Stimulated activated CD8-positive, alpha-beta memory T cell treated with anti-CD3 and anti-CD28 coated beads, Interleukin-12 subunit alpha, Interleukin-12 subunit beta, amount 100 ng/mL, for 24 hours (primary cell): ENCODE measurements around the gene ITPKB.
A peak's percentile ranks its signal among the peaks of the same experiment; 100 is the strongest.

Experiments used
- DNase-seq: peaks from one replicate; pipeline ENCODE4 v3.0.0-alpha.2; 2020; ENCODE audit errors: extremely low read depth

Gene ITPKB

DNA sequence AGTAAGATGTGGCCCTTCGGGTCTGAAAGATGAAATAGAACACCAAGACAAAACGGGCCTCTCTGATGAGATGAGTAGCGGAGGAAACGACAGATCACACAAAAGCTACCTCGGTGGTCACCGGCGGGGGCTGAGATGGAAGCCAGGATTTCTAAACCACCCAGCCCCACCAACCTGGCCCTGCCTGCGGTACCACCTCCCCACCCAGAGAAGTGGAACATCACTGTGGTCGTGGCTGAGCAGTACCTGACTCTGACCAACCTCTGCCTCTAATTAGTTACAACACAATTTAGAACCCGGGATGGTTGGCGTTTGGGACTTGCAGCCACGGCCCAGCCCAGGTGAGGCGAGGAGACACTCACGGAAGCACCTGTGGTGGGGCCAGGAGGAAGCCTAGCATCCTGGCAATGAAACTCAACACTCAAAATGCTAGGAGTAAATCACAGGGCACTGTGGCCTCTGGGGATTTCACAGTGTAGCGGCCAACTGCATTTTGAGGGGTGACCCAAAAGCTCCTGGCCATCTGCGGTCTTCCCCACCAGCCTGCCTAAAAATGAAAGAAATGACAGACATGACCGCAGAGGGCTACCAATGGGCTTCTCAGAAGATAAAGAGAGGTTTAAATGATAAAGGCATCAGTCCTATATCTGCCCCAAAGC, 73.4 kb downstream of the ITPKB start:
- no peak for DNase-seq

DNA sequence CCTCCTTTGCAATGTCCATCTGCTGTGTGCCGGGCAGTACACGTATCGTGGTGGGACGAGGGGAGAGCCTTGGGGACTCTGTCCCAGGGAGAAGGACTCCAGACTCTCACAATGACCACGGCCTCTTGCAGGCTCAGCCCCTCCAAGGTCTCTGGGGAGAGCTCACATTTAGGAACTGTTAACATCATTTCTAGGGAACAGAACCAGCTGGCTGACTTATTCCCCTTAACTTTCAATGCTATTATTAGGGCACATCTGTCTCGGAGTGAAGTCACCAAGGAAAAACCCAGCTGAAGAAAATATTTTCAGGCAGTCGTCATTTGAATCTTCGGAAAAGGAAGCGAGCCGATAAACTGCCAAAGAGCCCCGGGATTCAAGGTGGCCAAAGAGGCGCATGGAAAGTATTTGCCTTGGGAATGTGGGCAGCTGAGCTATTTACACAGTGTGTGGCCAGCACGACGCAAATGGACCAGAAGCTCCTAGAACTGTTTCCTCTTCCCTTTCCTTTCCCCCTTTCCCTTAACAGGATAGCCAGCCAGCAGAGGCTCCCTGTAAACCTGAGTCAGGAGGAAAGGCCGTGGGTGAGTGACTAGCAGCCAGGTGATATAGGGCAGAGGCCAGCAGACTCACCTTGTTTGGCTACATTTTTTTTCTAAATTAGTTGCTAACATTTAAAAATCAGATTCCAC, 74.5 kb downstream of the ITPKB start:
- no peak for DNase-seq

DNA sequence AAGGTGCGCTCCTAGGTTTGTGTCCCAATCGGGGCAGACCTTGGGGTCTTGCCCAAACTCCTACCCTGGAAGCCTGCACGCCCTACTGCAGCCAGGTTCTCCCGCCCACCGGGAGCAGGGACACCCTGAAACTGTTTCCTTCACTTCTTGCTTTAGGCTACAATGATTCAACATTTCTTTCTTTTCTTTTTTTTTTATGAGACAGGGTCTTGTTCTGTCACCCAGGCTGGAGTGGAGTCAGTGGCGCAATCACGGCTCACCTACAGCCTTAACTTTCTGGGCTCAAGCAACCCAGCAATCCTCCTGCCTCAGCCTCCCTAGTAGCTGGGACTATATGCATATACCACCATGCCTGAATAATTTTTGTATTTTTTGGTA, 75.8 kb downstream of the ITPKB start:
- no peak for DNase-seq

DNA sequence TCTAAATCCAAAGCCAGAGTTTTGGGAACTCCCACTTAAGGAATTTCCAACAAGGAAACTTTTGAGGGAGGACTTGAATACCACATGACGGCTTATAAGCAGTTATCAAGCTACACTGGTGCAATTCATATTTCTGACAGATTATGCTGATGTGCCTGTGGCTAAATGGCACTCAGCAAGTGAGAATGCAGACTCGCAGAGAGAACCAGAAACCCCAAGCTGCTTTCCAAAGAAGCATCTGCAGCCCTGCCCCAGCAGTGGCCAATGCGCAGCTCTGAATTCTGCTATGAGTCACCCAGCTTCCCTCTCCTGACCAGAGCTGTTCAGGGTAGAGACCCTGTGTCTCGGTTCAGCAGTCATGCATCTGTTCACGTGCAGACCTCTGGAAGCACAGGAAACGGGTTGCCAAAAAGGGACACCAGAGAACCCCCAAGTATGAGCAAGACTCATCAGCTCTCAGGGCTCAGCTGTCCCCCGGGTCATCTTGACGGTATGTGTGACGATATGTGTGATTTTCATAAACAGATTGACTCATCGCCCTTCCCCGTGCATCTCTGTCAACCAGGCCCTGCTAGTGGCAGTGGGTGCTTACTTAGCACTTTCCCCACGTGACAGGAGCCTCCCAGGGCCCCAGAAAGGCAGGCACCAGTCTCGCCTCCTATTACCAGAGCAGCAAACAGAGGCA, 76.3 kb downstream of the ITPKB start:
- DNase-seq = peak; percentile 67

GRCh38 chr1:226661965-226662364, 77.1 kb downstream of the ITPKB start:
- no peak for DNase-seq

DNA sequence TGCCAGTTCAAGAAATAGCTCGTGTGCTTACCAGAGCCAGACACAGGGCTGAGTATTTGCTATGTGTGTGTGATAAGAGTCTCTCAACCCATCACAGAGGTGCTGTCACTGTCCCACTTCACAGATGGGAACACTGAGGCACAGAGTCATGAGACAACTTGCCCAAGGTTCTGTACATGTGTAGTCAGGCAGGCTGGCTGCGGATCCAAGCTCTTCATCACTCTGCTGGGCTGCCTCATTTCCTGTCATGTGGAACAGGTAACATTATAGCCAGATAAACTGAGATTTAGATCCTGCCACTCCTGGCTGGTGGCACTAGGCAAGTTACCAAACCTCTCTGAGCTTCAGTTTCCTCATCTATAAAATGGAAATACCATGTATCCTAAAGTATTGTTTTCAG, 77.8 kb downstream of the ITPKB start:
- no peak for DNase-seq

DNA sequence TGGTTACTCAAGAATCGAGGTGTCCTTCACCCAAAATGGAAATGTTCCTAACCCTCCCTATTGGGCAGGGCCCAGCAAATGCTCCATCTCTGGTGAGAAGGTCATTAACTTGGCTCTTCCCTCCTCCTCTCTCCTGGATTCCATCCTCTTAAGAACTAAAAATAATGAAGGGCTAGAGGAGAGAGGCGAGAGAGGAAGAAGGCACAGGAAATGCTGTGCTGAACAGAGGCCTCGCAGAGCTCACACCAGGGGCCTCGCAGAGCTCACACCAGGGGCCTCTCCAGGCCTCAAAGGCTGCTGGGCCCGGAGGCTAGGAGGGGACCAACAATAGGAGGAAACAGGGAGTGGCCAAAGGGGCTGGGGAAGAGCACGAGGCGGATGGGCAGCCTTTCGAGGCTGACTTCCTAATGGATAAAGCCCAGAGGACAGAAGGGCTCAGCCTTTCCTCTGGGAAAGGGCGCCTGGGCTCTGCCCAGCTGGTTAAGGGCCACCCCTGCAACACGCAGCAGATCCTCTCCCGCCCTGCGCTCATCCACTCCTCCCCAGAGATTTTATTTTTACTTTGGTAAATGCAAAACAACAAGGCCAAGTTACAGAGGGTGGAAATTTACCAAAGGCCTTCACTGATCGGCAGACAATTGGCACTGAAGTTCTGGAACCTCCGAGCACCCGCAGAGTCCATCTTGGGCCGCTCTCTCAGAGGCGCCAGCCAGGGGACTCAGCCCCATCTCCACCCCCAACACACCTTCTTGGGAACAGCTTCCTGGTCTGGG, 78.5 kb downstream of the ITPKB start:
- no peak for DNase-seq

GRCh38 chr1:226659641-226660040, 79.4 kb downstream of the ITPKB start:
- DNase-seq = no peak

DNA sequence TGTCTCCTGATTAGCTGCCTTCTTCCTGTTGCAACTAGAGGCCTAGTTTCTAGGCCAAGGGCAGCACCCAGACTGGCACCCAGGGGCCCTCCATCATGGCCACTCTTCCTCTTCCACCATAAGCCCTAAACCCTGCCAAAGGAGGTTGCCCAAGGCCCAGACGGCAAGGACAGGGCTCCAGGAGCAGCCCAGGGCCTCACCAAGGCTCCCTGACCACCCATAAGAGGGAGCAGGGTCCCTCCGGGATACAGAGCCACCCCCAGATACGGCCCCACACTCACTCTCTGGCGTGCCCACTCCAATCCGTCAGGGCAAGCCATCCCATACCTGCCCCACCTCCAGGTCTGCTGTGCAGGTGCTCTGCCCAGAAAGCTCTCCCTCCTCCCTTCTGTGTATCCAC, 79.9 kb downstream of the ITPKB start:
- no peak for DNase-seq

GRCh38 chr1:226658546-226659125, 80.4 kb downstream of the ITPKB start:
- DNase-seq = no peak

- no peak for DNase-seq
Observed at GRCh38 chr1:226657895-226658545, 81.1 kb downstream of the ITPKB start.

DNA sequence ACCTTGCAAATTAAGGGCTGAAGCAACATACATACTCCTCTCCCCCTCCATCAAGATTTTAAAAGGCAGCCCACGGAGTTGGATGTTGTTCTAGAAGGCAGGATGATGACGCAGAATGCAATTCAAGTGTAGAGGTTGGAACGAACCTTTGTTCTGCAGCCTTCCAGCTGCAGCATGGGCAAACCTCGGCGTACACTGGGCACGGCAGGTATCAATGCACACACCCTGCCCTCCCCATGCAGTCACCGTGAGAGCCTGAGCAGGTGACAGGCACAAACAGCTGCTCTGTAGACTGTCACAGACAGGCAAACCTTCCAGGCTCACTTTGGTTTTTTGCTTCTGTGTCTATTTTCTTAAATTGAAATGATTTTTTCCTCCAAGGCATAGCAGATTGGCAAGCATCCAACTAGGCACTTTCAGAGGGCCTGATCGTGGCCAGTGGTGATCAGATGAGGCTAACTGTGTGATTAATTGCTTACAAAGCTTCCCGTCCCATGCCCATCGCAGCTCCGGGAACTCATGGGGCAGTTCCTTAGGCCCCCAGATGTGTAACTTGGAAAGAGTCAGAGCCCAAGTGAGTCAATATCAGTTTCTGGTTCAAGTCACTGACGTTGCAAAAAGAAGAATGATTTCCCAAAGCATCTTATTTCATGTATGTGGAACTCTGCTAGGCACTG, 82.3 kb downstream of the ITPKB start:
- no peak for DNase-seq

DNA sequence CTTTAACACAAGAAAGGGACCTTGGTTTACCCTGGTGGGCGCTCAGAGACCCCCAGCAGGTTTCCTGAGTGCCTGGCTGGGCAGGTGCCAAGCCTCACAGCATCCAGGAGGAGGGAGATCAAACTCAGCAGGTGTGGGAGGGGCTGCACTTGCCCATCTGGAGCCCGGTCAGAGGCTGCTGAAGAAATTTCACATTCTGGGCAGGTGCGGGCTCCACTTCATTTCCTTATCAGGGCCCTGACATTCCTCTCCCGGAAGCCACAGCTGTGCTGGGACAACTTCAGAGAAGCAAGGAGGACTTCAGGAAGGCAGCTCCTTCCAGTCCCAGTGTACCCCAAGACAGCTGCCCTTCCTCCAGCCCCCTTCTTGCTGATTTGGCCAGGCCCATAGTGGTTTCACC, 82.9 kb downstream of the ITPKB start:
- DNase-seq = no peak

- no peak for DNase-seq
Observed at GRCh38 chr1:226655251-226656163, 83.6 kb downstream of the ITPKB start.

DNA sequence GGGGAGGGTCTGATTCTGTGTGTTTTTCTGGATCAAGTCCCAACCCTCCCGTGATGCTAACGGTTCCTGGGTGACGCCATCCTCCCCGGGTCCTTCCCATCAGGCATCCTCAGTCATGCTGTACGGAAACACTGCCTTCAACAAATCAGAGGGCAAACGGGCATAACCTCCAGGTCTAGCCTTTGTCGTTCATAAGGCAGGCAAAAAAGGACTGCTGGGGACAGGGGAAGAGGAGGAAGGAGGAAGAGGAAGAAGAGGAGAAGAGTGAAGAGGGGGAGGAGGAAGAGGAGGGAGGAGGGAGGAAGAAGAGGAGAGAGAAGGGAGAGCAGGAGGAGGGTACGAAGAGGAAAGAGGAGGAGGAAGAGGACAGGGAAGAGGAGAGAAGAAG, 84.4 kb downstream of the ITPKB start:
- no peak for DNase-seq

- DNase-seq = no peak
Observed at GRCh38 chr1:226654046-226654667, 84.9 kb downstream of the ITPKB start.

- no peak for DNase-seq
Observed at GRCh38 chr1:226653311-226653921, 85.7 kb downstream of the ITPKB start.

- DNase-seq = no peak
Observed at GRCh38 chr1:226652613-226653012, 86.5 kb downstream of the ITPKB start.

DNA sequence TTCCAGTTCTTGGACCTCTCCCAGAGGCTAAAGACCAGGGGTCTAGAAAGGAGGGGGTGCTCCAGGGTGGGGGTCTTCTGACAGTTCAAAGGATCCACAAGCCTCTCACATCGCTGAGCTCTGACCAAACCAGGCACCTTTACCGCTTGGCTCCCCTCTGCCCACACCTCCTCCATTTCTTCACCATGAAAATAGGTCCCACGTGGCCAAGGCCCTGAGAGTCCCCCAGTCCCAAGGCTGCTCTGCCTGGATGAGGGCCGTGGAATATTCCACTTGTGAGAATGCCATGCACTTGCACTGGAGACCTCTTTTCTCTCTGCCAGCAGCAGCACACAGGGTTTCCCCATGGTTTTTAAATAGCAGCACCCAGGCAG, 87.4 kb downstream of the ITPKB start:
- DNase-seq = no peak
